Tracheal epithelial cell (primary cell): ENCODE data around the gene CDH12. TPM values are rescaled to one million over a fixed set of nuclear protein-coding genes. Genes with fewer than 3 reads are reported as not detected.

Experiments
- total RNA-seq: library from RNA; depleted of rRNA; stranded (reverse); fragments of >200 nt; gene quantifications from 2 replicates; pipeline ENCODE4 v1.2.1, GENCODE V29; 2014

The CDH12 gene
- not detected in 2 replicates for total RNA-seq

GRCh38 chr5:22852807-22853660, at the start of gene CDH12:
CDH12 (minus strand) TSS chr5:22853344.

